Neural progenitor cell (in vitro differentiated cells): Measurements from ENCODE around the gene VAPB. TPM values are rescaled to one million over a fixed set of nuclear protein-coding genes. Genes with fewer than 3 reads are reported as not detected.
A peak's percentile ranks its signal among the peaks of the same experiment; 100 is the strongest.

Experiments used
- DNase-seq: peaks from one replicate; pipeline ENCODE4 v3.0.0-alpha.2; 2016; ENCODE audit warnings: low spot score
- H2AFZ ChIP-seq: fragments of 200-600 bp; sonication (generic); replicated peaks from 2 replicates; pipeline ENCODE4 v1.6.1; 2016; ENCODE audit warnings: antibody characterized with exemption
- H3F3A ChIP-seq: fragments of 200-600 bp; sonication (generic); 2 replicates; pipeline ENCODE4 v1.6.1; 2016; ENCODE audit warnings: antibody characterized with exemption, low read depth
- H3K27ac ChIP-seq: fragments of 200-600 bp; sonication (generic); 2 replicates; pipeline ENCODE4 v1.5.1; 2016; ENCODE audit warnings: mild to moderate bottlenecking
- H3K27me3 ChIP-seq: fragments of 200-600 bp; sonication (generic); 2 replicates; pipeline ENCODE4 v1.6.1; 2016; ENCODE audit warnings: mild to moderate bottlenecking, moderate library complexity
- H3K36me3 ChIP-seq: fragments of 200-600 bp; sonication (generic); 2 replicates; pipeline ENCODE4 v1.5.1; 2016
- H3K4me1 ChIP-seq: fragments of 200-600 bp; sonication (generic); 2 replicates; pipeline ENCODE4 v1.6.1; 2016; ENCODE audit warnings: mixed run types
- H3K4me2 ChIP-seq: fragments of 200-600 bp; sonication (generic); 2 replicates; pipeline ENCODE4 v1.6.1; 2016
- H3K4me3 ChIP-seq: fragments of 200-600 bp; sonication (generic); 2 replicates; pipeline ENCODE4 v1.5.1; 2016
- H3K79me2 ChIP-seq: fragments of 200-600 bp; sonication (generic); 2 replicates; pipeline ENCODE4 v1.6.1; 2016; ENCODE audit warnings: low read depth
- H3K9ac ChIP-seq: fragments of 200-600 bp; sonication (generic); 2 replicates; pipeline ENCODE4 v1.6.1; 2016
- H3K9me3 ChIP-seq: fragments of 200-600 bp; sonication (generic); 2 replicates; pipeline ENCODE4 v1.5.1; 2016; ENCODE audit warnings: low read depth
- H4K20me1 ChIP-seq: fragments of 200-600 bp; sonication (generic); 2 replicates; pipeline ENCODE4 v1.6.1; 2016; ENCODE audit warnings: low read depth
- H3K27ac Mint-ChIP-seq: 3 replicates; pipeline ENCODE4 v1.8.0; 2021; ENCODE audit warnings: mixed read lengths
- H3K27me3 Mint-ChIP-seq: 2 replicates; pipeline ENCODE4 v1.8.0; 2022; ENCODE audit warnings: low read depth, mild to moderate bottlenecking, inconsistent platforms, moderate library complexity, mixed read lengths; ENCODE audit not compliant: insufficient read depth
- H3K36me3 Mint-ChIP-seq: 3 replicates; pipeline ENCODE4 v1.8.0; 2021; ENCODE audit warnings: mixed read lengths
- H3K4me1 Mint-ChIP-seq: 3 replicates; pipeline ENCODE4 v1.8.0; 2021; ENCODE audit warnings: mixed read lengths
- H3K4me3 Mint-ChIP-seq: 3 replicates; pipeline ENCODE4 v1.8.0; 2021; ENCODE audit warnings: mild to moderate bottlenecking, moderate library complexity, mixed read lengths
- H3K9me3 Mint-ChIP-seq: 3 replicates; pipeline ENCODE4 v1.8.0; 2020; ENCODE audit warnings: mixed read lengths
- EZH2 ChIP-seq: fragments of 200-600 bp; sonication (generic); IDR thresholded peaks from 2 replicates; pipeline ENCODE4 v1.6.1; 2017; ENCODE audit warnings: antibody characterized with exemption, mild to moderate bottlenecking, moderate library complexity
- EZH2phosphoT487 ChIP-seq: fragments of 200-600 bp; sonication (generic); IDR thresholded peaks from 2 replicates; pipeline ENCODE4 v1.6.1; 2017; ENCODE audit warnings: antibody characterized with exemption
- total RNA-seq: library from RNA; depleted of rRNA; stranded (reverse); fragments of >200 nt; gene quantifications from 2 replicates; pipeline ENCODE4 v1.2.3, GENCODE V29; 2015; ENCODE audit warnings: low replicate concordance
- TF ChIP-seq, protein P1 (sequence below): fragments of 200-600 bp; sonication (generic); IDR thresholded peaks from 2 replicates; pipeline ENCODE4 v1.5.1; 2017; ENCODE audit warnings: antibody characterized with exemption, mild to moderate bottlenecking

VAPB gene, protein sequence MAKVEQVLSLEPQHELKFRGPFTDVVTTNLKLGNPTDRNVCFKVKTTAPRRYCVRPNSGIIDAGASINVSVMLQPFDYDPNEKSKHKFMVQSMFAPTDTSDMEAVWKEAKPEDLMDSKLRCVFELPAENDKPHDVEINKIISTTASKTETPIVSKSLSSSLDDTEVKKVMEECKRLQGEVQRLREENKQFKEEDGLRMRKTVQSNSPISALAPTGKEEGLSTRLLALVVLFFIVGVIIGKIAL
- total RNA-seq = 26.0 and 31.9 TPM in 2 replicates

DNA sequence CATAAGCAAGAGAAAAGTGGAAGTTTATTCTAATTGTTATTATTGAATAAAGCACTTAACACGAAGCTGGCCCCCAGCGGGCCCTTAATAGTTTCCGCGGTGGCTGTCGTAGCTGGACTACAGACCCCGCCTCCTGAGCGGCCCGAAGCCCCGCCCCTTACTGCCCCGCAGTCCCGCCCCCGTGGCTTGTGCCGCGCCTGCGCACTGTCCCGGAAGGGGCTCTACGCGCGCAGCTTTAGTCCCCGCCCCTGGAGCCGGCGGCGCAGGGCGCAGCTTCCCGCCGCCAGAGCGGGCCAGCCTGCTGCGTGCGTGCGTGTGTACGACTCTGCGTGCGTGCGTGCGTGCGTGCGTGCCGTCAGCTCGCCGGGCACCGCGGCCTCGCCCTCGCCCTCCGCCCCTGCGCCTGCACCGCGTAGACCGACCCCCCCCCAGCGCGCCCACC, at the start of gene VAPB:
VAPB (plus strand) TSS at position 348 of the 442 bp plus-strand sequence. CDS start 231 bp downstream, outside the sequence.
- Mint-ChIP-seq H3K9me3 (no peaks in the 10 kb centered on the region), H3K27ac (peak within 1 kb of the TSS; percentile 97), H3K36me3 (peaks cover 27% of the 10 kb centered on the region), H3K4me1 (peaks cover 20% of the 10 kb centered on the region), H3K27me3 (peaks cover 9% of the 10 kb centered on the region), H3K4me3 (peak within 1 kb of the TSS; percentile 93)
- Histone ChIP-seq H3K4me3 (peak within 1 kb of the TSS; percentile 71), H3K79me2 (peaks cover 50% of the 10 kb centered on the region), H3K36me3 (no peaks in the 10 kb centered on the region), H3K9me3 (no peaks in the 10 kb centered on the region), H3F3A (peaks cover 3% of the 10 kb centered on the region), H2AFZ (peak within 1 kb of the TSS; percentile 72), H3K4me2 (peak within 1 kb of the TSS; percentile 96), H3K9ac (peak within 1 kb of the TSS; percentile 58), H3K27ac (peak within 1 kb of the TSS; percentile 54), H3K4me1 (peaks cover 14% of the 10 kb centered on the region), H3K27me3 (no peaks in the 10 kb centered on the region), H4K20me1 (peaks cover 44% of the 10 kb centered on the region)
- peak; percentile 98 for DNase-seq
- TF ChIP-seq EZH2 (no peak), EZH2phosphoT487 (no peak)
- TF ChIP-seq, protein P1, sequence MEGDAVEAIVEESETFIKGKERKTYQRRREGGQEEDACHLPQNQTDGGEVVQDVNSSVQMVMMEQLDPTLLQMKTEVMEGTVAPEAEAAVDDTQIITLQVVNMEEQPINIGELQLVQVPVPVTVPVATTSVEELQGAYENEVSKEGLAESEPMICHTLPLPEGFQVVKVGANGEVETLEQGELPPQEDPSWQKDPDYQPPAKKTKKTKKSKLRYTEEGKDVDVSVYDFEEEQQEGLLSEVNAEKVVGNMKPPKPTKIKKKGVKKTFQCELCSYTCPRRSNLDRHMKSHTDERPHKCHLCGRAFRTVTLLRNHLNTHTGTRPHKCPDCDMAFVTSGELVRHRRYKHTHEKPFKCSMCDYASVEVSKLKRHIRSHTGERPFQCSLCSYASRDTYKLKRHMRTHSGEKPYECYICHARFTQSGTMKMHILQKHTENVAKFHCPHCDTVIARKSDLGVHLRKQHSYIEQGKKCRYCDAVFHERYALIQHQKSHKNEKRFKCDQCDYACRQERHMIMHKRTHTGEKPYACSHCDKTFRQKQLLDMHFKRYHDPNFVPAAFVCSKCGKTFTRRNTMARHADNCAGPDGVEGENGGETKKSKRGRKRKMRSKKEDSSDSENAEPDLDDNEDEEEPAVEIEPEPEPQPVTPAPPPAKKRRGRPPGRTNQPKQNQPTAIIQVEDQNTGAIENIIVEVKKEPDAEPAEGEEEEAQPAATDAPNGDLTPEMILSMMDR = no peak

DNA sequence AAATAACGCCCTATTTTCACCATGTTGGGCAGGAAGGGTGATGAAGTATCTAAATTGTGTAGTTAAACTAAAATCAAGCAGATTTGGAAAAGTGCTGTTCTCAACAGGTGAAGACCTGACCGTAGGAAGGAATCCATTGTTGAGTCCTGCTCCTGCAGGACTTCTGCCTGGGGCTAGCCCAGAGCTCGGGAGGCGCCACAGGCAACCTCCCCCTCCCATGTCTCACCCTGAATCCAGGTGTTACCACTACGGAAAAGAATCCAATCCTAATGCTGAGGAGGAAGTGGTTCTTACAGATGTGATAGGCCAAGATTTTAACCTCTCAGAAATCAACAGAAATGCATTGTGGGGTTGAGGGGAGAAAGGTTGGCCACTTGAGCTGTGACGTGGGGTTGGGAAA, 49.3 kb upstream of the VAPB start:
- H3K4me3 Mint-ChIP-seq = no peak overlapping the region
- H3K79me2 ChIP-seq = peaks cover 4% of the 10 kb centered on the region
- no peaks in the 10 kb centered on the region for H3K36me3 ChIP-seq

DNA sequence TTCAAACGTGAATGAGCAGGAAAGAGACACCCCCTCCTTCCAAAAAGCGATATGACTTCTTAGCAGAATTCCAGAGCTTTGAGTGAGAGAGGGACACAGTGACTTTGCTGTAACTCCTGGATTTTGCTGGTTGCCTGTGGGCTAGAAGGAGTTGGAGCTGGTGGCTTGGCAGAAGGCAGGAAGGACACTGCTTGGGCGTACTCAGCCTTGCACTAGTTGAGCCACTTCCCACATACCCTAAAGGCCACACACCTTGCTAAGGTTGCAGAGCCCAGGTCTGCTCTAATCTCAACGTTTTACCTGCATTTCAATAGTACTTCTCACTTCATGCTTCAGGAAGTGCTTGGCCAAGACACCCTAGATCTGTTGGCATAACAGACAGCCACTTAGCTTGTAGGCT, 48.9 kb upstream of the VAPB start:
- TF ChIP-seq, protein P1 = no peak
- TF ChIP-seq EZH2phosphoT487 (no peak), EZH2 (no peak)
- H3K79me2 ChIP-seq = peaks cover under 1% of the 10 kb centered on the region
- Mint-ChIP-seq H3K4me1 (no peaks in the 10 kb centered on the region), H3K36me3 (peaks cover 25% of the 10 kb centered on the region), H3K9me3 (peaks cover 15% of the 10 kb centered on the region), H3K27me3 (peaks cover 3% of the 10 kb centered on the region), H3K4me3 (no peak overlapping the region), H3K27ac (no peak overlapping the region)
- no peak overlapping the region for H3K4me2 ChIP-seq
- no peak overlapping the region for H3K9ac ChIP-seq
- H3K27me3 ChIP-seq = no peaks in the 10 kb centered on the region
- no peak overlapping the region for H3K27ac ChIP-seq
- no peak overlapping the region for H2AFZ ChIP-seq
- H3K4me3 ChIP-seq = no peak overlapping the region
- no peaks in the 10 kb centered on the region for H3F3A ChIP-seq
- no peaks in the 10 kb centered on the region for H3K36me3 ChIP-seq
- no peaks in the 10 kb centered on the region for H4K20me1 ChIP-seq
- DNase-seq = no peak
- no peaks in the 10 kb centered on the region for H3K4me1 ChIP-seq
- no peaks in the 10 kb centered on the region for H3K9me3 ChIP-seq

More for the DNA sequence above, 49.3 kb upstream of the VAPB start:
- no peak overlapping the region for H3K4me2 ChIP-seq
- no peaks in the 10 kb centered on the region for H3F3A ChIP-seq
- H3K27me3 ChIP-seq = no peaks in the 10 kb centered on the region
- no peak overlapping the region for H3K27ac Mint-ChIP-seq
- no peaks in the 10 kb centered on the region for H4K20me1 ChIP-seq
- H3K4me1 ChIP-seq = no peaks in the 10 kb centered on the region
- no peaks in the 10 kb centered on the region for H3K9me3 ChIP-seq
- H3K36me3 Mint-ChIP-seq = peaks cover 24% of the 10 kb centered on the region
- H3K4me1 Mint-ChIP-seq = no peaks in the 10 kb centered on the region
- H3K4me3 ChIP-seq = no peak overlapping the region
- no peak overlapping the region for H3K27ac ChIP-seq
- no peak overlapping the region for H3K9ac ChIP-seq
- no peak overlapping the region for H2AFZ ChIP-seq
- peaks cover 15% of the 10 kb centered on the region for H3K9me3 Mint-ChIP-seq
- TF ChIP-seq EZH2phosphoT487 (no peak), EZH2 (no peak)
- TF ChIP-seq, protein P1 = no peak
- H3K27me3 Mint-ChIP-seq = peaks cover 3% of the 10 kb centered on the region
- no peak for DNase-seq
